C4-2B (cell line): ENCODE measurements around the gene RNU5B-1.

Experiments
- CTCF ChIP-seq: fragments of 450-650 bp; conservative IDR thresholded peaks from 2 replicates; pipeline ENCODE4 v1.5.1; 2017; ENCODE audit warnings: mild to moderate bottlenecking
- ZFX ChIP-seq: fragments of 450-650 bp; IDR thresholded peaks from 2 replicates; pipeline ENCODE4 v1.6.1; 2017

- TF ChIP-seq CTCF (no peak), ZFX (no peak)
These were observed 27.5 kb upstream of the RNU5B-1 start for GRCh38 chr15:65277015-65277414.
